ENCODE measurements around the gene WNT2B. TPM values are rescaled to one million over a fixed set of nuclear protein-coding genes. Genes with fewer than 3 reads are reported as not detected.

WNT2B gene
- total RNA-seq, 1 experiment from 2014 or later, result 0.68 TPM

- TF ChIP-seq, protein P1, sequence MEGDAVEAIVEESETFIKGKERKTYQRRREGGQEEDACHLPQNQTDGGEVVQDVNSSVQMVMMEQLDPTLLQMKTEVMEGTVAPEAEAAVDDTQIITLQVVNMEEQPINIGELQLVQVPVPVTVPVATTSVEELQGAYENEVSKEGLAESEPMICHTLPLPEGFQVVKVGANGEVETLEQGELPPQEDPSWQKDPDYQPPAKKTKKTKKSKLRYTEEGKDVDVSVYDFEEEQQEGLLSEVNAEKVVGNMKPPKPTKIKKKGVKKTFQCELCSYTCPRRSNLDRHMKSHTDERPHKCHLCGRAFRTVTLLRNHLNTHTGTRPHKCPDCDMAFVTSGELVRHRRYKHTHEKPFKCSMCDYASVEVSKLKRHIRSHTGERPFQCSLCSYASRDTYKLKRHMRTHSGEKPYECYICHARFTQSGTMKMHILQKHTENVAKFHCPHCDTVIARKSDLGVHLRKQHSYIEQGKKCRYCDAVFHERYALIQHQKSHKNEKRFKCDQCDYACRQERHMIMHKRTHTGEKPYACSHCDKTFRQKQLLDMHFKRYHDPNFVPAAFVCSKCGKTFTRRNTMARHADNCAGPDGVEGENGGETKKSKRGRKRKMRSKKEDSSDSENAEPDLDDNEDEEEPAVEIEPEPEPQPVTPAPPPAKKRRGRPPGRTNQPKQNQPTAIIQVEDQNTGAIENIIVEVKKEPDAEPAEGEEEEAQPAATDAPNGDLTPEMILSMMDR (conservative IDR thresholded peaks at IDR 0.05), result no peak
- Histone ChIP-seq H3K4me1 (ENCODE audit: insufficient read depth, low read length) (no peaks in the 10 kb centered on the region), H3K4ac (ENCODE audit: low read depth, low read length) (no peak overlapping the region), H3T11ph (ENCODE audit: low read length) (no peak overlapping the region), H4K5ac (ENCODE audit: insufficient read length, low read depth, low read length) (no peak overlapping the region), H2BK5ac (ENCODE audit: insufficient read length, low read length) (no peak overlapping the region), H4K91ac (ENCODE audit: insufficient read length, low read depth, low read length) (no peak overlapping the region), H4K20me1 (ENCODE audit: control insufficient read depth, insufficient read depth, insufficient read length) (no peaks in the 10 kb centered on the region), H3K14ac (ENCODE audit: insufficient read depth, low read length) (no peak overlapping the region), H3K79me2 (ENCODE audit: insufficient read depth, low read length) (no peaks in the 10 kb centered on the region), H3K27me3 (ENCODE audit: insufficient read depth, low read length) (no peaks in the 10 kb centered on the region), H2BK120ac (ENCODE audit: low read depth, low read length, poor library complexity, severe bottlenecking) (no peak overlapping the region), H3K23ac (ENCODE audit: insufficient read length, low read depth, low read length) (no peak overlapping the region), H3K79me1 (ENCODE audit: insufficient read depth, low read depth, low read length, poor library complexity, severe bottlenecking) (no peaks in the 10 kb centered on the region), H2AFZ (ENCODE audit: low read length) (no peak overlapping the region), H3K27ac (ENCODE audit: insufficient read length, low read depth, low read length) (no peak overlapping the region), H2BK15ac (ENCODE audit: low read depth, low read length) (no peak overlapping the region), H2BK12ac (ENCODE audit: insufficient read length, low read depth, low read length) (no peak overlapping the region), H2AK5ac (ENCODE audit: insufficient read length, low read length) (no peak overlapping the region), H3K56ac (ENCODE audit: insufficient read length, low read depth, low read length) (no peak overlapping the region), H4K8ac (replicated peaks; ENCODE audit: insufficient read length, low read depth, low read length) (no peak overlapping the region), H2BK20ac (ENCODE audit: low read depth, low read length, poor library complexity, severe bottlenecking) (no peak overlapping the region), H3K9me3 (ENCODE audit: control insufficient read depth, low read depth, low read length) (no peaks in the 10 kb centered on the region), H3K23me2 (ENCODE audit: insufficient read length, low read depth, low read length, poor library complexity, severe bottlenecking) (no peaks in the 10 kb centered on the region), H3K18ac (ENCODE audit: insufficient read length, low read depth, low read length) (no peak overlapping the region), H3K4me2 (ENCODE audit: insufficient read depth, insufficient read length, low read length) (no peak overlapping the region), H3K9ac (ENCODE audit: extremely low read depth, insufficient read length, low read length) (no peak overlapping the region)
- Mint-ChIP-seq H3K4me1 (peaks cover 3 to 4% of the 10 kb centered on the region in 2 experiments), H3K27me3 (ENCODE audit: low read depth) (no peaks in the 10 kb centered on the region; the same call in 1 of the 2 replicates), H3K36me3 (ENCODE audit: insufficient read depth in 1 of 3, low read depth in 3 of 3) (peaks cover 0 to 8% (median 3%) of the 10 kb centered on the region in 3 experiments; a peak in 4 of 7 replicates), H3K9me3 (peaks cover 21 to 39% of the 10 kb centered on the region in 2 experiments), H3K4me3 (no peak overlapping the region), H3K27ac (no peak overlapping the region)
- no peak for DNase-seq
Observed at GRCh38 chr1:112477550-112477949, 31.2 kb upstream of the WNT2B start.
